Gastrocnemius medialis (tissue), 4 donors: ENCODE measurements around the gene ANKRD33.

ENCODE experiments used
- CTCF ChIP-seq, 5 experiments: fragments of 450-650 bp in 3 of 5; fragments of 200-600 bp in 2 of 5; sonication (generic) in 2 of 5; IDR thresholded peaks in 4 of 5; conservative IDR thresholded peaks in 1 of 5; 1 replicate in 4 of 5; 2 replicates in 1 of 5; pipeline ENCODE4 v1.5.1; 2016 to 2019; ENCODE audit warnings: antibody characterized with exemption in 5 of 5, mild to moderate bottlenecking in 3 of 5, moderate library complexity in 3 of 5
- POLR2A ChIP-seq, 2 donors: fragments of 450-650 bp; IDR thresholded peaks; one replicate each; pipeline ENCODE4 v1.6.1; 2017; ENCODE audit warnings: antibody characterized with exemption in 2 of 2, mild to moderate bottlenecking in 2 of 2, moderate library complexity in 2 of 2

GRCh38 chr12:51920046-51920445 is 32.1 kb downstream of the ANKRD33 start:
- TF ChIP-seq CTCF (IDR thresholded peaks at IDR 0.05 in 4 of 5, conservative IDR thresholded peaks at IDR 0.05 in 1 of 5) (no peak), POLR2A (IDR thresholded peaks at IDR 0.05) (no peak)
